ENCODE data around the gene ASAH2.

Gene ASAH2

DNA sequence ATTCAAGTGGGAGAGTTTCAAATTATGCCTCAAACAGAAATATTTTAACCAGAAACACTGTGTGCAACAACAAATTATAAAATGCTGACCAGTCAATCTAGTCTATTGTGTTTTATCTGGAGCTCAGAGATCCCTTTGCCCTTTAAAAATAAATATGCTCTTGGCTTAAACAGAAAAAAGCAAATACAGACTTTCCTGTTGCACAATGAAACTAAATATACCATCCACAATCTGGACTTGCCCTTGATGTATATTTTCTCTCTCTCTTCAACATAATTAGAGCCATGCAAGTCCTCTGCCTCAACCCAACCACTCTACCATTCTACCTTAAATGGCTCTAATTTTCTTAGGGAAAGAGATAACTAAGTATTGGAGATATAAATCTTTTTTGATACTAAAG, 34.9 kb downstream of the ASAH2 start:
- Histone ChIP-seq H3K27me3 (ENCODE audit: insufficient read depth, low read length) (no peaks in the 10 kb centered on the region), H3K36me3 (ENCODE audit: insufficient read depth, low read length) (no peaks in the 10 kb centered on the region), H3K9me3 (ENCODE audit: low read length) (no peaks in the 10 kb centered on the region), H2AFZ (ENCODE audit: low read depth, low read length) (no peak overlapping the region), H3K4me3 (ENCODE audit: low read length) (no peak overlapping the region), H3K4me1 (ENCODE audit: insufficient read depth, low read length) (no peaks in the 10 kb centered on the region)

DNA sequence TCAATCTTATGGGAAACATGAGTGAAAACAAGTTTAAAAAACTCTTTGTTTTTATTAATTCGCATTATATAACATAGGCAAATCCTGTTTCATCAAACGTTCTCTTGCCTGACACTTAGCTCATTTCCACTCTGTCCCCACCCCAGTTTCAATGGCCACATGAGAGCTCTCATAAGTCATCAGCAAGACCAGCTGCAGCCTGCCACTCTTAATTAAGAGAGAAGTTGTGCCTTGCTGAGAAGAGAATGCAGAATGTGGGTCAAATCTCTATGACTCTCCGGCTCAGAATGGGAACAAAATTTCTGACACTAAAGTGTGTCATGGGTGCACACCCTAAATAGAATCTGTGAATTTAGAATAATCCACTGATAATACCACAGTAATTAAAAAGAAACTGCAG, 39.6 kb downstream of the ASAH2 start:
- no peaks in the 10 kb centered on the region for H3K4me1 ChIP-seq (ENCODE audit: insufficient read depth, low read length)

DNA sequence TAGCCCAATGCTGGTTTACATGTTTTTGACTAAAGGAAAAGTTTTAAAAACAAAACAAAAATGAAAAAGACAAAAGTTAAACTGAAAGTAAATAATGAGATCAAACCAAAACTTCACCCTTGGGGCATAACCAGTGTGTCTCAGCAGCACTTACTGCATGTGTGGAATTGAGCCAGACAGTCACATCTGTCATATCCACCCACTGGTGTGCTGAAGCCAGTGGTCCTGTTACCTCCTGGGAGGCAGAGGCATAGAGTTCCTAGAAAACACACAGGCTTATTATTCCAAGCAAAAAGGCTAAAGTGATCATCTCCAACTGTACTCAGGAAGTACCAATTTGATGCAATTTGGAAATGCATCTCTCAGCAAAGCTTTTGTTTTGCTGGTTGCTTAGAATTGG, 40.4 kb downstream of the ASAH2 start:
- Histone ChIP-seq H3K4me1 (ENCODE audit: insufficient read depth, low read length) (no peaks in the 10 kb centered on the region), H3K9me3 (ENCODE audit: low read length) (no peaks in the 10 kb centered on the region), H3K4me3 (ENCODE audit: low read length) (no peak overlapping the region), H2AFZ (ENCODE audit: low read depth, low read length) (no peak overlapping the region), H3K27me3 (ENCODE audit: insufficient read depth, low read length) (no peaks in the 10 kb centered on the region), H3K36me3 (ENCODE audit: insufficient read depth, low read length) (no peaks in the 10 kb centered on the region)

More for the DNA sequence above, 39.6 kb downstream of the ASAH2 start:
- Histone ChIP-seq H3K27me3 (ENCODE audit: insufficient read depth, low read length) (no peaks in the 10 kb centered on the region), H3K9me3 (ENCODE audit: low read length) (no peaks in the 10 kb centered on the region), H3K4me3 (ENCODE audit: low read length) (no peak overlapping the region), H3K36me3 (ENCODE audit: insufficient read depth, low read length) (no peaks in the 10 kb centered on the region), H2AFZ (ENCODE audit: low read depth, low read length) (no peak overlapping the region)

All from neuron (in vitro differentiated cells).